HepG2 (cell line): ENCODE data around the gene C3orf22. TPM values are rescaled to one million over a fixed set of nuclear protein-coding genes. Genes with fewer than 3 reads are reported as not detected.

Experiments used
- ATAC-seq: fragments of 200-7000 bp; cut with Tn5 transposase; 3 replicates; pipeline ENCODE4 v1.9.1; 2020; ENCODE audit warnings: mild to moderate bottlenecking, moderate library complexity
- Bru-seq: library from RNA; stranded (reverse); fragments of 400-500 nt; gene quantifications from one replicate; lab custom pipeline; 2021; lab: Mats Ljungman, UMichigan
- BruChase-seq, 2 experiments: library from RNA; stranded (reverse); fragments of 400-500 nt; gene quantifications; one replicate each; lab custom pipeline; 2021; lab: Mats Ljungman, UMichigan
- BruUV-seq: library from RNA; stranded (reverse); fragments of 400-500 nt; replicated peaks from 2 replicates; lab custom pipeline; 2021; lab: Mats Ljungman, UMichigan
- CTCF ChIA-PET: fragments of 300-600 bp; formaldehyde crosslinking; extraction: SDS; loops from one replicate; lab custom pipeline; 2021; ENCODE audit warnings: low total read pairs, inconsistent platforms, low intra/inter-chr PET ratio; lab: Yijun Ruan, JAX
- POLR2A ChIA-PET: fragments of 350-600 bp; sonication (Branson Sonifier 250); formaldehyde crosslinking; loops from one replicate; lab custom pipeline; 2020; ENCODE audit warnings: antibody characterized with exemption, inconsistent platforms; lab: Yijun Ruan, JAX
- DNase-seq: peaks from one replicate; pipeline ENCODE4 v3.0.0-alpha.2; 2015; ENCODE audit warnings: low spot score
- FAIRE-seq: peaks from 3 replicates; lab custom pipeline; 2011; peaks lifted over from hg19 to GRCh38; lab: Jason Lieb, UNC
- H2AFZ ChIP-seq: one replicate; pipeline ENCODE4 v1.6.1; 2011; ENCODE audit warnings: low read length, inconsistent platforms
- H3K27ac ChIP-seq: fragments of 300-600 bp; 3 replicates; pipeline ENCODE4 v1.8.0; 2011; ENCODE audit warnings: mixed run types, mild to moderate bottlenecking, mixed read lengths, low read length, inconsistent platforms; ENCODE audit not compliant: insufficient read depth; ENCODE audit errors: extremely low read length
- H3K27me3 ChIP-seq, 2 experiments: fragments of 200-600 bp in 1 of 2; 2 replicates in 1 of 2; 3 replicates in 1 of 2; pipeline versions ENCODE4 v1.6.0 to v1.8.0; 2011; ENCODE audit warnings: low read length in 2 of 2, mild to moderate bottlenecking in 2 of 2, moderate library complexity in 2 of 2, inconsistent platforms in 1 of 2; ENCODE audit not compliant: insufficient read depth in 2 of 2, control insufficient read depth in 1 of 2
- H3K36me3 ChIP-seq, 2 experiments: fragments of 200-600 bp in 1 of 2; replicated peaks in 1 of 2; 2 replicates in 1 of 2; 3 replicates in 1 of 2; pipeline versions ENCODE4 v1.5.1 to v1.8.0; 2011; ENCODE audit warnings: low read length in 2 of 2, inconsistent platforms in 1 of 2; ENCODE audit not compliant: insufficient read depth in 2 of 2, control insufficient read depth in 1 of 2
- H3K4me1 ChIP-seq: 2 replicates; pipeline ENCODE4 v1.5.1; 2012; ENCODE audit warnings: low read length, inconsistent platforms; ENCODE audit not compliant: insufficient read depth
- H3K4me2 ChIP-seq: 2 replicates; pipeline ENCODE4 v1.6.0; 2011; ENCODE audit warnings: low read depth, low read length, inconsistent platforms
- H3K4me3 ChIP-seq, 3 experiments: fragments of 200-600 bp in 1 of 3; sonication (generic), shearing (Covaris generic) in 1 of 3; replicated peaks in 1 of 3; 2 replicates each; pipeline ENCODE4 v1.5.1; 2011 to 2016; ENCODE audit warnings: low read length in 3 of 3, inconsistent platforms in 2 of 3, low read depth in 2 of 3, mild to moderate bottlenecking in 2 of 3, control low read depth in 1 of 3, mixed read lengths in 1 of 3; ENCODE audit not compliant: insufficient read depth in 1 of 3
- H3K79me2 ChIP-seq: one replicate; pipeline ENCODE4 v1.6.1; 2011; ENCODE audit warnings: low read length, inconsistent platforms; ENCODE audit not compliant: insufficient read depth
- H3K9ac ChIP-seq: 2 replicates; pipeline ENCODE4 v1.6.0; 2011; ENCODE audit warnings: mild to moderate bottlenecking, low read depth, low read length, inconsistent platforms; ENCODE audit not compliant: insufficient read depth
- H3K9me3 ChIP-seq: 2 replicates; pipeline ENCODE4 v1.5.1; 2012; ENCODE audit warnings: mild to moderate bottlenecking, low read length
- H4K20me1 ChIP-seq: 2 replicates; pipeline ENCODE4 v1.6.0; 2011; ENCODE audit warnings: inconsistent platforms, mild to moderate bottlenecking, low read length, moderate library complexity; ENCODE audit not compliant: insufficient read depth
- ATF1 ChIP-seq: IDR thresholded peaks from 2 replicates; pipeline ENCODE4 v1.6.1; 2016; ENCODE audit warnings: mild to moderate bottlenecking, control low read depth
- CREB1 ChIP-seq, 2 experiments: fragments of 450-650 bp in 1 of 2; IDR thresholded peaks; 2 replicates each; pipeline ENCODE4 v1.6.1; 2016 to 2017; ENCODE audit warnings: control low read depth in 1 of 2, mild to moderate bottlenecking in 1 of 2, missing compliant biosample characterization in 1 of 2, missing genetic modification characterization in 1 of 2
- ZNF644 ChIP-seq: IDR thresholded peaks from 2 replicates; pipeline ENCODE4 v1.6.1; 2016; ENCODE audit warnings: low read depth
- ZSCAN9 ChIP-seq: IDR thresholded peaks from 2 replicates; pipeline ENCODE4 v1.6.1; 2016; ENCODE audit warnings: borderline replicate concordance
- WGBS: methylation state at CpG from one replicate; pipeline ENCODE4 v1.1.6; 2017; ENCODE audit warnings: low lambda C conversion rate; 5-methylcytosine and 5-hydroxymethylcytosine counted together
- in situ Hi-C: cut with HindIII; loops from 2 replicates; pipeline ENCODE4 v1.10.0; 2017; ENCODE audit warnings: low pct_unique_long_range_greater_than_20kb; ENCODE audit not compliant: extremely low pct_ligation_motif_present
- intact Hi-C: fragments of 100-400 bp; cut with micrococcal nuclease; formaldehyde crosslinking; loops from one replicate; pipeline ENCODE4 v1.10.0; 2022; ENCODE audit not compliant: unreplicated experiment
- long read RNA-seq, 2 experiments: library from RNA in 1 of 2; library from polyadenylated mRNA in 1 of 2; stranded (forward) in 1 of 2; unstranded in 1 of 2; transcript quantifications; one replicate each; pipeline ENCODE4 v2.0.0, GENCODE V29; 2019 to 2022
- polyA minus RNA-seq, 3 experiments: library from RNA; depleted of rRNA, polyadenylated mRNA; stranded (reverse); fragments of >200 nt; gene quantifications; 2 replicates each; pipeline ENCODE4 v1.2.3, GENCODE V29; 2011; ENCODE audit warnings: low replicate concordance in 1 of 3
- polyA plus RNA-seq, 8 experiments: library from polyadenylated mRNA; depleted of rRNA in 3 of 8; stranded (reverse) in 7 of 8; unstranded in 1 of 8; fragments of >200 nt; fragmentation: Illumina TruSeq in 4 of 8; extraction: Trizol in 4 of 8; gene quantifications; 2 replicates each; pipeline versions ENCODE4 v1.2.1 to v1.2.3, GENCODE V29; 2011 to 2016; ENCODE audit warnings: low read depth in 4 of 8, missing spikeins in 1 of 8, mixed read lengths in 1 of 8; ENCODE audit not compliant: insufficient read depth in 1 of 8
- total RNA-seq, 5 experiments: library from RNA; depleted of rRNA; stranded (reverse); fragments of >200 nt; fragmentation: Illumina TruSeq; extraction: Trizol; gene quantifications; 2 replicates each; pipeline ENCODE4 v1.2.3, GENCODE V29; 2016; ENCODE audit warnings: low read depth in 1 of 5

Gene C3orf22, protein sequence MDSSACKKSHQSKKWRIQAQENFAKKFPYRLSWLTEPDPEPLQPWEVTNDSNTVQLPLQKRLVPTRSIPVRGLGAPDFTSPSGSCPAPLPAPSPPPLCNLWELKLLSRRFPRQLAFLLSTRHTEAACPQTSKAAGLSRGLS
- total RNA-seq (2016; rRNA removed; fragmentation: Illumina TruSeq; extraction: Trizol) (not detected in 2 replicates), polyA plus RNA-seq (2011; rRNA removed) (not detected in 2 replicates), polyA minus RNA-seq (2011; rRNA and poly(A)+ RNA removed; ENCODE audit: low replicate concordance) (not detected in 2 replicates), Bru-seq, nascent RNA (percentile 15 among the genes with signal in this experiment), BruChase-seq, experiment 1, labeled RNA remaining after a 6-hour chase (not detected), BruChase-seq, experiment 2, labeled RNA remaining after a 2-hour chase (percentile 12 among the genes with signal in this experiment)
- total RNA-seq (2016; cell fraction: cytosol; rRNA removed; fragmentation: Illumina TruSeq; extraction: Trizol; ENCODE audit: low read depth) = not detected in 2 replicates
- total RNA-seq (2016; cell fraction: insoluble cytoplasmic fraction; rRNA removed; fragmentation: Illumina TruSeq; extraction: Trizol) = not detected in 2 replicates
- not detected in 2 replicates for total RNA-seq (2016; cell fraction: membrane; rRNA removed; fragmentation: Illumina TruSeq; extraction: Trizol)
- total RNA-seq (2016; cell fraction: nucleus; rRNA removed; fragmentation: Illumina TruSeq; extraction: Trizol) = not detected in 2 replicates
- polyA plus RNA-seq (2011; cell fraction: cytosol; rRNA removed) = not detected in 2 replicates
- not detected in 2 replicates for polyA plus RNA-seq (2011; cell fraction: nucleus; rRNA removed)
- polyA plus RNA-seq (2012) = 0.15 and 0.17 TPM in 2 replicates
- polyA plus RNA-seq (2016; cell fraction: cytosol; fragmentation: Illumina TruSeq; extraction: Trizol; ENCODE audit: low read depth) = not detected in 2 replicates
- not detected in 2 replicates for polyA plus RNA-seq (2016; cell fraction: insoluble cytoplasmic fraction; fragmentation: Illumina TruSeq; extraction: Trizol; ENCODE audit: low read depth)
- not detected in 2 replicates for polyA plus RNA-seq (2016; cell fraction: membrane; fragmentation: Illumina TruSeq; extraction: Trizol; ENCODE audit: low read depth)
- not detected in 2 replicates for polyA plus RNA-seq (2016; cell fraction: nucleus; fragmentation: Illumina TruSeq; extraction: Trizol; ENCODE audit: insufficient read depth, low read depth)
- polyA minus RNA-seq (2011; cell fraction: cytosol; rRNA and poly(A)+ RNA removed) = not detected in 2 replicates
- polyA minus RNA-seq (2011; cell fraction: nucleus; rRNA and poly(A)+ RNA removed) = not detected in 2 replicates
- long read RNA-seq, experiment 1 = 0 reads
- long read RNA-seq, experiment 2 = 0 reads

- Histone ChIP-seq H3K9me3 (no peaks in the 10 kb centered on the region), H3K79me2 (no peaks in the 10 kb centered on the region), H3K4me2 (no peak within 1 kb of the TSS), H3K36me3 (no peaks in the 10 kb centered on the region), H3K9ac (no peak within 1 kb of the TSS), H2AFZ (no peak within 1 kb of the TSS), H3K27me3 (peaks cover 6 to 29% of the 10 kb centered on the region in 2 experiments; a peak in 4 of 5 replicates), H3K4me3 (no peak within 1 kb of the TSS), H3K27ac (no peak within 1 kb of the TSS), H3K4me1 (no peaks in the 10 kb centered on the region), H4K20me1 (no peaks in the 10 kb centered on the region)
- WGBS = 23% methylated on average over 5 of the region's 9 CpGs
- DNase-seq = no peak
- no peak for TF ChIP-seq ATF1 (CRISPR knock-in tag)
- TF ChIP-seq ZNF644 (CRISPR knock-in tag) = no peak
- no peak for TF ChIP-seq ZSCAN9
- TF ChIP-seq CREB1 (IDR thresholded peaks at IDR 0.05) = peak; percentile 28; the same call in 1 of the 2 replicates
- TF ChIP-seq CREB1 (CRISPR knock-in tag; IDR thresholded peaks at IDR 0.05) = no peak
- no peak; the same call in 2 of the 3 replicates for ATAC-seq
- in situ Hi-C loops = no loop called here
- POLR2A ChIA-PET = no interaction called here
- CTCF ChIA-PET = no interaction called here
- FAIRE-seq = no peak
- no TSS peak for BruUV-seq
- intact Hi-C loops = loop anchor here (10.0 kb wide), 2 partner anchors 64 to 916 kb away; no protein-coding TSS in a partner anchor
Measured at GRCh38 chr3:126558336-126559071, at the start of gene C3orf22. C3orf22 (minus strand) TSS chr3:126558932; CDS start chr3:126553390, 5,542 bp downstream.
